Mammary epithelial cell (primary cell): ENCODE measurements around the gene PRKCH.

Experiments used
- EZH2 ChIP-seq: IDR thresholded peaks from 2 replicates; pipeline ENCODE4 v1.6.1; 2012; ENCODE audit warnings: low read length, inconsistent platforms, borderline replicate concordance
- TF ChIP-seq, protein P1 (sequence below), 2 donors: IDR thresholded peaks in 1 of 2; conservative IDR thresholded peaks in 1 of 2; 2 replicates each; pipeline ENCODE4 v1.5.1; 2011 to 2012; ENCODE audit warnings: inconsistent platforms in 2 of 2, low read length in 2 of 2, mild to moderate bottlenecking in 2 of 2, control low read depth in 1 of 2, low read depth in 1 of 2; ENCODE audit not compliant: insufficient read depth in 1 of 2; ENCODE audit errors: extremely low read depth in 1 of 2

DNA sequence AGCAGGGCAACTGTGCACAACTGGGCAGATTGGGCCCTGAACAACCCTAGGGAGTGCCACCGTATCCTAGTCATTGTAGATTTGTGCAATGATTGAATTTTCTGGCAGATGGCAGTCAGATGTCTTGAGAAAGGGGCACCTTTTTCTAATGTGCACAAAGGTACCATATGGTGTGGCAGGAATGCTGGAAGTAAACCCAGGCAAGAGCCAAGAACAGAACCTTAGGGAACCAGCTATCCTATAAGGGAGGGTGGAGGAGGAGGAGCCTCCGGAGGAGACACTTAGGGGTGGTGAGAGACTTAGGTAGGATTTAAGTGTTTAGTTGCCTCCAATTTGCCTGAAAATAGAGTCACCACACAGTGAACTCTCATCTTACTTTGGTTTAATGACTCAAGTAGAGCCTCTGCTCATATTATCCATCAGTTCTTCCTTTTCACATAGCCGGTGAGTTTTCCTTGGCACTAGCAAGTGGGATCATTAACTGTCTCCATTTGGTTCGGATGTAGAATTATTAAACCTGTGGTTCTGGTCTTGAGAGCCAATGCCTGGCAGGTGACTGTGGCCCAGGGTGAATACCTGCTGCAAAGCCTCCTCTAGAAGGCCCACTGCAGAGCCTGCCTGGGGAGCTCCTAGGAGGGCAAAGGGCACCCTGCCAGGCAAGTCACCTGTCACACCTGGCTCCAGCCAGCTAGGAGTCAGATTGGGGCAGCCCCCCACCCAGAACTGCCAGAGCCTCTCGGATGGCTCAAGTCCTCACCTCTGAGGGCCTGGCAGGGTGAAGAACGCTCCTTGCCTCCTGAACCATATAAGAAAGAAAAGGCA is 189.6 kb downstream of the PRKCH start:
- TF ChIP-seq, protein P1, sequence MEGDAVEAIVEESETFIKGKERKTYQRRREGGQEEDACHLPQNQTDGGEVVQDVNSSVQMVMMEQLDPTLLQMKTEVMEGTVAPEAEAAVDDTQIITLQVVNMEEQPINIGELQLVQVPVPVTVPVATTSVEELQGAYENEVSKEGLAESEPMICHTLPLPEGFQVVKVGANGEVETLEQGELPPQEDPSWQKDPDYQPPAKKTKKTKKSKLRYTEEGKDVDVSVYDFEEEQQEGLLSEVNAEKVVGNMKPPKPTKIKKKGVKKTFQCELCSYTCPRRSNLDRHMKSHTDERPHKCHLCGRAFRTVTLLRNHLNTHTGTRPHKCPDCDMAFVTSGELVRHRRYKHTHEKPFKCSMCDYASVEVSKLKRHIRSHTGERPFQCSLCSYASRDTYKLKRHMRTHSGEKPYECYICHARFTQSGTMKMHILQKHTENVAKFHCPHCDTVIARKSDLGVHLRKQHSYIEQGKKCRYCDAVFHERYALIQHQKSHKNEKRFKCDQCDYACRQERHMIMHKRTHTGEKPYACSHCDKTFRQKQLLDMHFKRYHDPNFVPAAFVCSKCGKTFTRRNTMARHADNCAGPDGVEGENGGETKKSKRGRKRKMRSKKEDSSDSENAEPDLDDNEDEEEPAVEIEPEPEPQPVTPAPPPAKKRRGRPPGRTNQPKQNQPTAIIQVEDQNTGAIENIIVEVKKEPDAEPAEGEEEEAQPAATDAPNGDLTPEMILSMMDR (conservative IDR thresholded peaks at IDR 0.05 in 1 of 2, IDR thresholded peaks at IDR 0.05 in 1 of 2; ENCODE audit: extremely low read depth in 1 of 2, insufficient read depth in 1 of 2, low read depth in 1 of 2, low read length in 2 of 2) = no peak
- no peak for TF ChIP-seq EZH2
